Mesendoderm (in vitro differentiated cells): ENCODE data around the gene NAB1.

Experiments
- DNase-seq: peaks from one replicate; pipeline ENCODE4 v3.0.0; 2013
- H2AK5ac ChIP-seq: 2 replicates; pipeline ENCODE4 v1.6.1; 2013; ENCODE audit warnings: low read length, inconsistent platforms
- H2BK120ac ChIP-seq: 2 replicates; pipeline ENCODE4 v1.6.1; 2013; ENCODE audit warnings: low read depth, mild to moderate bottlenecking, low read length, moderate library complexity, mixed read lengths
- H2BK15ac ChIP-seq: replicated peaks from 2 replicates; pipeline ENCODE4 v1.6.1; 2013; ENCODE audit warnings: low read depth, mild to moderate bottlenecking, moderate library complexity
- H2BK5ac ChIP-seq: 2 replicates; pipeline ENCODE4 v1.6.1; 2013; ENCODE audit warnings: low read length, inconsistent platforms
- H3K18ac ChIP-seq: 2 replicates; pipeline ENCODE4 v1.6.1; 2013; ENCODE audit warnings: mild to moderate bottlenecking, low read length, mixed read lengths
- H3K23ac ChIP-seq: one replicate; pipeline ENCODE4 v1.6.1; 2013; ENCODE audit warnings: low read length
- H3K27ac ChIP-seq: 2 replicates; pipeline ENCODE4 v1.5.1; 2013; ENCODE audit warnings: low read depth, mild to moderate bottlenecking, inconsistent platforms, low read length, moderate library complexity
- H3K27me3 ChIP-seq: 2 replicates; pipeline ENCODE4 v1.6.1; 2013; ENCODE audit warnings: low read length, control low read depth, mild to moderate bottlenecking, inconsistent platforms; ENCODE audit not compliant: insufficient read depth, poor library complexity
- H3K36me3 ChIP-seq: 2 replicates; pipeline ENCODE4 v1.6.1; 2013; ENCODE audit warnings: low read length, inconsistent platforms; ENCODE audit not compliant: control insufficient read depth, insufficient read depth
- H3K4ac ChIP-seq: one replicate; pipeline ENCODE4 v1.6.1; 2013; ENCODE audit warnings: low read depth, mild to moderate bottlenecking, low read length, moderate library complexity
- H3K4me1 ChIP-seq: 2 replicates; pipeline ENCODE4 v1.6.1; 2013; ENCODE audit warnings: low read depth, low read length, inconsistent platforms; ENCODE audit not compliant: control insufficient read depth
- H3K4me2 ChIP-seq: 2 replicates; pipeline ENCODE4 v1.6.1; 2013; ENCODE audit warnings: low read length
- H3K4me3 ChIP-seq: 2 replicates; pipeline ENCODE4 v1.5.1; 2013; ENCODE audit warnings: mild to moderate bottlenecking, low read length
- H3K56ac ChIP-seq: one replicate; pipeline ENCODE4 v1.6.1; 2013; ENCODE audit warnings: low read length
- H3K79me1 ChIP-seq: 2 replicates; pipeline ENCODE4 v1.6.1; 2013; ENCODE audit warnings: low read length, inconsistent platforms
- H3K79me2 ChIP-seq: 2 replicates; pipeline ENCODE4 v1.6.1; 2013; ENCODE audit warnings: mild to moderate bottlenecking, low read length; ENCODE audit not compliant: control insufficient read depth, insufficient read depth
- H3K9ac ChIP-seq: 2 replicates; pipeline ENCODE4 v1.6.1; 2013; ENCODE audit warnings: low read length, inconsistent platforms
- H4K5ac ChIP-seq: one replicate; pipeline ENCODE4 v1.6.1; 2013; ENCODE audit warnings: low read length
- H4K8ac ChIP-seq: one replicate; pipeline ENCODE4 v1.6.1; 2013; ENCODE audit warnings: low read depth, mild to moderate bottlenecking, control low read depth, low read length, moderate library complexity
- WGBS: extraction: QIAGEN DNeasy Blood & Tissue Kit; methylation state at CpG from one replicate; pipeline ENCODE4 v1.1.7; 2013; ENCODE audit warnings: low lambda C conversion rate, missing lambda C conversion rate; ENCODE audit not compliant: insufficient coverage; ENCODE audit errors: extremely low coverage; 5-methylcytosine and 5-hydroxymethylcytosine counted together

NAB1 gene

GRCh38 chr2:190679813-190680591 is 31.1 kb downstream of the NAB1 start:
- no peak overlapping the region for H2BK120ac ChIP-seq
- no CpG with 5 or more reads among the region's 12 CpGs for WGBS
- no peaks in the 10 kb centered on the region for H3K79me1 ChIP-seq
- H3K4ac ChIP-seq: no peak overlapping the region
- no peak overlapping the region for H2BK15ac ChIP-seq
- no peaks in the 10 kb centered on the region for H3K27me3 ChIP-seq
- no peak overlapping the region for H4K8ac ChIP-seq
- H3K18ac ChIP-seq: peak overlapping the region; percentile 73
- peaks cover 14% of the 10 kb centered on the region for H3K4me1 ChIP-seq
- H3K27ac ChIP-seq: peak overlapping the region; percentile 46
- no peaks in the 10 kb centered on the region for H3K36me3 ChIP-seq
- H3K23ac ChIP-seq: no peak overlapping the region
- peak overlapping the region; percentile 11 for H3K4me2 ChIP-seq
- no peak overlapping the region for H4K5ac ChIP-seq
- peak; percentile 97 for DNase-seq
- H2AK5ac ChIP-seq: peak overlapping the region; percentile 59
- H3K4me3 ChIP-seq: no peak overlapping the region
- H3K56ac ChIP-seq: peak overlapping the region; percentile 51
- H2BK5ac ChIP-seq: peak overlapping the region; percentile 38
- H3K79me2 ChIP-seq: no peaks in the 10 kb centered on the region
- no peak overlapping the region for H3K9ac ChIP-seq

- Histone ChIP-seq H4K5ac (no peak overlapping the region), H3K4ac (no peak overlapping the region), H3K79me1 (no peaks in the 10 kb centered on the region), H3K36me3 (no peaks in the 10 kb centered on the region), H3K56ac (no peak overlapping the region), H3K4me3 (no peak overlapping the region), H3K4me2 (no peak overlapping the region), H3K23ac (no peak overlapping the region), H3K4me1 (peaks cover 12% of the 10 kb centered on the region), H2AK5ac (no peak overlapping the region), H3K27me3 (no peaks in the 10 kb centered on the region), H2BK120ac (no peak overlapping the region), H2BK5ac (no peak overlapping the region), H4K8ac (peak overlapping the region; percentile 39), H3K79me2 (no peaks in the 10 kb centered on the region), H2BK15ac (no peak overlapping the region), H3K9ac (no peak overlapping the region), H3K18ac (no peak overlapping the region), H3K27ac (no peak overlapping the region)
- WGBS: no CpG with 5 or more reads among the region's 5 CpGs
- peak; percentile 72 for DNase-seq
These were observed 33.3 kb downstream of the NAB1 start for GRCh38 chr2:190682168-190682567.

- Histone ChIP-seq H3K9ac (no peak overlapping the region), H3K27me3 (no peaks in the 10 kb centered on the region), H3K79me2 (no peaks in the 10 kb centered on the region), H3K4me2 (no peak overlapping the region), H2AK5ac (no peak overlapping the region), H3K79me1 (no peaks in the 10 kb centered on the region), H3K4ac (no peak overlapping the region), H4K8ac (no peak overlapping the region), H2BK5ac (no peak overlapping the region), H3K56ac (no peak overlapping the region), H4K5ac (no peak overlapping the region), H3K4me1 (peaks cover 9% of the 10 kb centered on the region), H2BK120ac (no peak overlapping the region), H3K23ac (no peak overlapping the region), H2BK15ac (no peak overlapping the region), H3K36me3 (no peaks in the 10 kb centered on the region), H3K18ac (no peak overlapping the region), H3K4me3 (no peak overlapping the region), H3K27ac (no peak overlapping the region)
- no CpG with 5 or more reads among the region's 3 CpGs for WGBS
- no peak for DNase-seq
These were observed 34.9 kb downstream of the NAB1 start for GRCh38 chr2:190683802-190684201.

- H2AK5ac ChIP-seq: no peak overlapping the region
- no peak overlapping the region for H4K5ac ChIP-seq
- DNase-seq: no peak
- H3K36me3 ChIP-seq: no peaks in the 10 kb centered on the region
- H4K8ac ChIP-seq: no peak overlapping the region
- no peak overlapping the region for H3K27ac ChIP-seq
- no peak overlapping the region for H3K18ac ChIP-seq
- H3K4me1 ChIP-seq: peaks cover under 1% of the 10 kb centered on the region
- H3K56ac ChIP-seq: no peak overlapping the region
- no CpG with 5 or more reads among the region's 2 CpGs for WGBS
- H3K79me1 ChIP-seq: no peaks in the 10 kb centered on the region
- no peak overlapping the region for H3K4me2 ChIP-seq
- H3K4ac ChIP-seq: no peak overlapping the region
- H3K9ac ChIP-seq: no peak overlapping the region
- no peaks in the 10 kb centered on the region for H3K27me3 ChIP-seq
- no peaks in the 10 kb centered on the region for H3K79me2 ChIP-seq
- H3K4me3 ChIP-seq: no peak overlapping the region
- H2BK5ac ChIP-seq: no peak overlapping the region
- no peak overlapping the region for H3K23ac ChIP-seq
- H2BK15ac ChIP-seq: no peak overlapping the region
- H2BK120ac ChIP-seq: no peak overlapping the region
These were observed 36.0 kb downstream of the NAB1 start for GRCh38 chr2:190684931-190685330.

- Histone ChIP-seq H3K79me1 (no peaks in the 10 kb centered on the region), H3K4ac (no peak overlapping the region), H2BK15ac (no peak overlapping the region), H3K27me3 (no peaks in the 10 kb centered on the region), H3K27ac (no peak overlapping the region), H3K4me2 (no peak overlapping the region), H3K9ac (no peak overlapping the region), H3K56ac (no peak overlapping the region), H3K23ac (no peak overlapping the region), H2BK5ac (no peak overlapping the region), H2BK120ac (no peak overlapping the region), H3K18ac (no peak overlapping the region), H3K36me3 (no peaks in the 10 kb centered on the region), H3K79me2 (no peaks in the 10 kb centered on the region), H2AK5ac (no peak overlapping the region), H3K4me1 (no peaks in the 10 kb centered on the region), H3K4me3 (no peak overlapping the region), H4K8ac (no peak overlapping the region), H4K5ac (no peak overlapping the region)
- WGBS: no CpG with 5 or more reads among the region's 3 CpGs
- DNase-seq: no peak
These were observed 36.5 kb downstream of the NAB1 start for GRCh38 chr2:190685333-190685732.
